ENCODE measurements around the gene FEZ2. TPM values are rescaled to one million over a fixed set of nuclear protein-coding genes. Genes with fewer than 3 reads are reported as not detected.

Gene FEZ2
- total and polyA plus RNA-seq, 2 of the 8 experiments (the other 6 are each of a cell fraction or from before 2014, with no cell fraction given) = 7.5 to 16.4 TPM

GRCh38 chr2:36625304-36625703, 27.3 kb upstream of the FEZ2 start:
- Histone ChIP-seq H3K79me2 (ENCODE audit: control insufficient read depth in 1 of 2, insufficient read depth in 2 of 2, low read length in 2 of 2) (no peaks in the 10 kb centered on the region), H2BK5ac (ENCODE audit: low read depth, low read length) (no peak overlapping the region), H3K18ac (ENCODE audit: extremely low read depth, low read length) (no peak overlapping the region), H3K4me2 (ENCODE audit: insufficient read depth in 1 of 2, low read depth in 2 of 2, low read length in 2 of 2) (no peak overlapping the region), H2BK20ac (ENCODE audit: low read length) (no peak overlapping the region), H3K9me3 (ENCODE audit: insufficient read depth in 2 of 2, low read depth in 1 of 2, low read length in 1 of 2) (peaks cover 8 to 12% of the 10 kb centered on the region in 2 experiments), H2BK12ac (ENCODE audit: low read depth, low read length) (no peak overlapping the region), H4K20me1 (replicated peaks in 1 of 2; ENCODE audit: control insufficient read depth in 1 of 2, insufficient read depth in 2 of 2, low read length in 2 of 2) (no peaks in the 10 kb centered on the region), H2AK5ac (ENCODE audit: low read depth, low read length) (no peak overlapping the region), H4K8ac (ENCODE audit: extremely low read depth, insufficient read depth, low read length) (no peak overlapping the region), H2BK15ac (ENCODE audit: low read length) (no peak overlapping the region), H4K91ac (replicated peaks; ENCODE audit: insufficient read length, low read length) (no peak overlapping the region), H3K27me3 (replicated peaks in 1 of 4; ENCODE audit: control insufficient read depth in 3 of 4, extremely low read depth in 1 of 4, insufficient read depth in 3 of 4, low read length in 3 of 4) (no peaks in the 10 kb centered on the region), H3K56ac (replicated peaks; ENCODE audit: insufficient read length, low read depth, low read length) (no peak overlapping the region), H4K5ac (ENCODE audit: insufficient read length, low read depth, low read length) (no peak overlapping the region), H3K14ac (ENCODE audit: insufficient read length) (no peak overlapping the region), H2BK120ac (replicated peaks; ENCODE audit: low read depth, low read length) (no peak overlapping the region), H3K36me3 (ENCODE audit: control insufficient read depth in 2 of 4, insufficient read depth in 4 of 4, low read length in 3 of 4) (peaks cover 0 to 2% (median 0%) of the 10 kb centered on the region in 4 experiments; a peak in 1 of 8 replicates), H2AFZ (ENCODE audit: low read length) (no peak overlapping the region), H3K79me1 (ENCODE audit: low read depth, low read length) (no peaks in the 10 kb centered on the region), H3K9ac (replicated peaks in 1 of 4; ENCODE audit: extremely low read depth in 1 of 4, low read depth in 3 of 4, low read length in 3 of 4) (no peak overlapping the region), H3K4me3 (ENCODE audit: extremely low read depth in 1 of 4, insufficient read depth in 2 of 4, low read depth in 3 of 4, low read length in 4 of 4) (no peak overlapping the region), H3K4me1 (replicated peaks in 1 of 4; ENCODE audit: control insufficient read depth in 3 of 4, insufficient read depth in 4 of 4, low read length in 3 of 4) (no peaks in the 10 kb centered on the region), H3K23ac (ENCODE audit: insufficient read length) (no peak overlapping the region), H3K27ac (ENCODE audit: low read depth, low read length) (no peak overlapping the region), H3K23me2 (ENCODE audit: low read depth, low read length) (no peaks in the 10 kb centered on the region), H3K4ac (replicated peaks; ENCODE audit: insufficient read length, low read depth, low read length) (no peak overlapping the region)
- TF ChIP-seq ATF3 (IDR thresholded peaks at IDR 0.05; ENCODE audit: insufficient read depth, low read depth, low read length) (peak; percentile 87), PHF8 (conservative IDR thresholded peaks at IDR 0.05; ENCODE audit: low read depth, low read length) (no peak), CEBPB (IDR thresholded peaks at IDR 0.05; ENCODE audit: low read depth, low read length) (peak; percentile 82)
- ChIA-PET POLR2A (ENCODE audit: partially characterized antibody) (no interaction called here), CTCF (ENCODE audit: partially characterized antibody) (no interaction called here)
- 88% methylated on average over 2 of the region's 2 CpGs; no CpG with 5 or more reads in 1 of the 2 experiments for whole genome bisulfite sequencing, 2 experiments (ENCODE audit: extremely low coverage in 1 of 2, insufficient coverage in 1 of 2, insufficient read length in 1 of 2, insufficient replicate concordance in 2 of 2, low coverage in 1 of 2, low lambda C conversion rate in 2 of 2, missing lambda C conversion rate in 1 of 2)
- no peak for FAIRE-seq
- no peak for DNase-seq (ENCODE audit: low read depth in 1 of 2, low spot score in 2 of 2)
